Mesenchymal stem cell (in vitro differentiated cells and primary cell): ENCODE data around the gene CROCC.

Source experiments
- DNase-seq: peaks from one replicate; pipeline ENCODE4 v3.0.0-alpha.2; 2013
- H2AFZ ChIP-seq: one replicate; pipeline ENCODE4 v1.6.1; 2013; ENCODE audit warnings: low read depth, mild to moderate bottlenecking, control low read depth, inconsistent platforms, low read length, moderate library complexity
- H2AK5ac ChIP-seq: 2 replicates; pipeline ENCODE4 v1.6.1; 2013; ENCODE audit warnings: low read length, moderate library complexity, mild to moderate bottlenecking, inconsistent platforms; ENCODE audit not compliant: severe bottlenecking
- H2BK120ac ChIP-seq: one replicate; pipeline ENCODE4 v1.6.1; 2013; ENCODE audit warnings: low read depth, mild to moderate bottlenecking, inconsistent platforms, low read length, moderate library complexity
- H2BK12ac ChIP-seq, 2 experiments: one replicate each; pipeline ENCODE4 v1.6.1; 2013; ENCODE audit warnings: inconsistent platforms in 2 of 2, low read length in 2 of 2, mild to moderate bottlenecking in 2 of 2, moderate library complexity in 2 of 2, control low read depth in 1 of 2
- H2BK15ac ChIP-seq: one replicate; pipeline ENCODE4 v1.6.1; 2013; ENCODE audit warnings: mild to moderate bottlenecking, low read depth, inconsistent platforms; ENCODE audit not compliant: poor library complexity, severe bottlenecking
- H2BK5ac ChIP-seq: 2 replicates; pipeline ENCODE4 v1.6.1; 2013; ENCODE audit warnings: low read depth, mild to moderate bottlenecking, low read length, control low read depth, inconsistent platforms; ENCODE audit not compliant: poor library complexity, severe bottlenecking
- H3K14ac ChIP-seq, 2 experiments: one replicate each; pipeline ENCODE4 v1.6.1; 2013; ENCODE audit warnings: inconsistent platforms in 2 of 2, low read length in 2 of 2, control low read depth in 1 of 2, mild to moderate bottlenecking in 1 of 2, moderate library complexity in 1 of 2
- H3K18ac ChIP-seq, 2 experiments: one replicate each; pipeline ENCODE4 v1.6.1; 2013; ENCODE audit warnings: inconsistent platforms in 2 of 2, low read length in 2 of 2, control low read depth in 1 of 2, low read depth in 1 of 2, mild to moderate bottlenecking in 1 of 2
- H3K23ac ChIP-seq, 2 experiments: one replicate each; pipeline ENCODE4 v1.6.1; 2013; ENCODE audit warnings: inconsistent platforms in 2 of 2, low read length in 2 of 2, mild to moderate bottlenecking in 2 of 2, moderate library complexity in 2 of 2, control low read depth in 1 of 2
- H3K27ac ChIP-seq: 2 replicates; pipeline ENCODE4 v1.5.1; 2013; ENCODE audit warnings: mild to moderate bottlenecking, moderate library complexity, low read length, control low read depth, inconsistent platforms; ENCODE audit not compliant: poor library complexity, severe bottlenecking
- H3K27me3 ChIP-seq, 2 experiments: 2 replicates each; pipeline versions ENCODE4 v1.6.1 to v1.7.0; 2013; ENCODE audit warnings: low read length in 2 of 2, mild to moderate bottlenecking in 2 of 2, moderate library complexity in 2 of 2, control low read depth in 1 of 2, inconsistent platforms in 1 of 2; ENCODE audit not compliant: control insufficient read depth in 1 of 2, insufficient read depth in 1 of 2
- H3K36me3 ChIP-seq, 2 experiments: 2 replicates each; pipeline versions ENCODE4 v1.6.1 to v1.7.0; 2013; ENCODE audit warnings: low read length in 2 of 2, control low read depth in 1 of 2, inconsistent platforms in 1 of 2, low read depth in 1 of 2, mild to moderate bottlenecking in 1 of 2; ENCODE audit not compliant: insufficient read depth in 2 of 2, control insufficient read depth in 1 of 2
- H3K4ac ChIP-seq, 2 experiments: one replicate each; pipeline ENCODE4 v1.6.1; 2013; ENCODE audit warnings: inconsistent platforms in 2 of 2, low read length in 2 of 2, mild to moderate bottlenecking in 2 of 2, moderate library complexity in 2 of 2, control low read depth in 1 of 2, low read depth in 1 of 2
- H3K4me1 ChIP-seq: 2 replicates; pipeline ENCODE4 v1.6.1; 2013; ENCODE audit warnings: low read depth, low read length, control low read depth; ENCODE audit not compliant: control insufficient read depth, insufficient read depth
- H3K4me2 ChIP-seq: 2 replicates; pipeline ENCODE4 v1.6.1; 2013; ENCODE audit warnings: low read length, mild to moderate bottlenecking, inconsistent platforms; ENCODE audit not compliant: poor library complexity, severe bottlenecking
- H3K4me3 ChIP-seq, 2 experiments: 2 replicates each; pipeline versions ENCODE4 v1.5.1 to v1.7.0; 2013; ENCODE audit warnings: low read length in 2 of 2, mild to moderate bottlenecking in 2 of 2, control low read depth in 1 of 2, low read depth in 1 of 2; ENCODE audit not compliant: insufficient read depth in 1 of 2
- H3K79me1 ChIP-seq: replicated peaks from 2 replicates; pipeline ENCODE4 v1.6.1; 2013; ENCODE audit warnings: mild to moderate bottlenecking, control low read depth, low read length, inconsistent platforms; ENCODE audit not compliant: poor library complexity, severe bottlenecking
- H3K9ac ChIP-seq: 2 replicates; pipeline ENCODE4 v1.7.0; 2013; ENCODE audit warnings: mild to moderate bottlenecking, low read length, moderate library complexity
- H3K9me3 ChIP-seq: 2 replicates; pipeline ENCODE4 v1.7.0; 2013; ENCODE audit warnings: mild to moderate bottlenecking, low read length; ENCODE audit not compliant: control insufficient read depth
- H4K8ac ChIP-seq: one replicate; pipeline ENCODE4 v1.6.1; 2013; ENCODE audit warnings: inconsistent platforms, mild to moderate bottlenecking, low read length, moderate library complexity
- H4K91ac ChIP-seq: one replicate; pipeline ENCODE4 v1.6.1; 2013; ENCODE audit warnings: mild to moderate bottlenecking, low read length, inconsistent platforms
- whole genome bisulfite sequencing: methylation state at CpG from one replicate; pipeline ENCODE4 v1.1.7; 2013; ENCODE audit warnings: mixed read lengths; 5-methylcytosine and 5-hydroxymethylcytosine counted together

CROCC gene

GRCh38 chr1:16957731-16958130, 36.0 kb downstream of the CROCC start:
- Histone ChIP-seq H2BK120ac (no peak overlapping the region), H2AFZ (no peak overlapping the region), H3K23ac (no peak overlapping the region), H3K14ac (no peak overlapping the region), H3K27me3 (no peaks in the 10 kb centered on the region), H2BK5ac (no peak overlapping the region), H2BK15ac (no peak overlapping the region), H3K4ac (no peak overlapping the region), H3K18ac (no peak overlapping the region), H3K9ac (no peak overlapping the region), H4K8ac (no peak overlapping the region), H3K79me1 (peaks cover 3% of the 10 kb centered on the region), H4K91ac (no peak overlapping the region), H3K4me2 (no peak overlapping the region), H2BK12ac (no peak overlapping the region), H2AK5ac (no peak overlapping the region), H3K4me3 (no peak overlapping the region), H3K9me3 (no peaks in the 10 kb centered on the region), H3K4me1 (peaks cover 13% of the 10 kb centered on the region), H3K36me3 (peaks cover 7 to 32% of the 10 kb centered on the region in 2 experiments), H3K27ac (no peak overlapping the region)
- no peak for DNase-seq
- WGBS = 98% methylated on average over 6 of the region's 8 CpGs

- Histone ChIP-seq H3K9ac (no peak overlapping the region), H3K4me1 (peaks cover 14% of the 10 kb centered on the region), H2AFZ (no peak overlapping the region), H3K23ac (no peak overlapping the region), H3K27ac (no peak overlapping the region), H2AK5ac (no peak overlapping the region), H3K18ac (no peak overlapping the region), H3K4me3 (no peak overlapping the region), H2BK120ac (no peak overlapping the region), H3K4ac (no peak overlapping the region), H3K14ac (no peak overlapping the region), H2BK15ac (no peak overlapping the region), H3K9me3 (no peaks in the 10 kb centered on the region), H4K91ac (no peak overlapping the region), H4K8ac (no peak overlapping the region), H3K79me1 (peaks cover 3% of the 10 kb centered on the region), H3K27me3 (no peaks in the 10 kb centered on the region), H3K36me3 (peaks cover 7 to 32% of the 10 kb centered on the region in 2 experiments), H2BK5ac (no peak overlapping the region), H3K4me2 (no peak overlapping the region), H2BK12ac (no peak overlapping the region)
- no peak for DNase-seq
- 97% methylated on average over 12 of the region's 12 CpGs for WGBS
Observed at GRCh38 chr1:16958475-16958874, 36.7 kb downstream of the CROCC start.

DNA sequence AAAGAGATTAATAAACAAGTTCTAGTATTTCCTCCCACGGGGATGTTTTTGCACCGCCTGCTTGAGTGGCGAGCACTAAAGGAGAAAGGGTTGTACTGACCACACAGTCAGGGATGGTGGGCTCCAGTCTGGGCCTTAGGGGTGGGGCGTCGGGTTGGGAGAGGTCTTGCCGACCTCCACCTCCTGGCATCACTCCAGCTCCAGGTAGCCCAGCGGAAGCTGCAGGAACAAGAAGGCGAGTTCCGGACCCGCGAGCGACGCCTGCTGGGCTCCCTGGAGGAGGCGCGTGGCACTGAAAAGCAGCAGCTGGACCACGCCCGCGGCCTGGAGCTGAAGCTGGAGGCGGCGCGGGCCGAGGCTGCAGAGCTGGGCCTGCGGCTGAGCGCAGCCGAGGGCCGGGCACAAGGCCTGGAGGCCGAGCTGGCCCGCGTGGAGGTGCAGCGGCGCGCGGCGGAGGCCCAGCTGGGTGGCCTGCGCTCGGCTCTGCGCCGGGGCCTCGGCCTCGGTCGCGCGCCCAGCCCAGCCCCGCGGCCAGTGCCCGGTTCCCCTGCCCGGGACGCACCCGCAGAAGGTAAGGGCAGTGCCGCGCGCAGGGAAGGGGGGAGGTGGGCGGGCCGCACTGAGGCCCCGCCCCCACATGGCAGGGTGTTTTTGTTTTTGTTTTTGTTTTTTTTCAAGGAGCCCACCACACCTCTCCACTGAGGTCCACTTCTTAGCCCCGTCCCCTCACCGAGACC, 39.0 kb downstream of the CROCC start:
- Histone ChIP-seq H3K27me3 (no peaks in the 10 kb centered on the region), H3K23ac (no peak overlapping the region), H3K4me3 (peak overlapping the region; percentile 61 to 73), H3K4me1 (peaks cover 22% of the 10 kb centered on the region), H2AK5ac (peak overlapping the region; percentile 74), H4K91ac (peak overlapping the region; percentile 79), H2AFZ (peak overlapping the region; percentile 14), H3K9me3 (no peaks in the 10 kb centered on the region), H3K4me2 (peak overlapping the region; percentile 81), H2BK12ac (no peak overlapping the region), H3K27ac (no peak overlapping the region), H3K18ac (peak overlapping the region; percentile 74 to 89), H2BK120ac (peak overlapping the region; percentile 82), H3K79me1 (peaks cover 3% of the 10 kb centered on the region), H3K9ac (peak overlapping the region; percentile 73), H2BK5ac (no peak overlapping the region), H3K4ac (peak overlapping the region; percentile 50 to 68), H3K36me3 (peaks cover 9 to 23% of the 10 kb centered on the region in 2 experiments), H2BK15ac (peak overlapping the region; percentile 85), H4K8ac (peak overlapping the region; percentile 71), H3K14ac (no peak overlapping the region)
- WGBS = 12% methylated on average over 32 of the region's 57 CpGs
- peak; percentile 83 for DNase-seq

DNA sequence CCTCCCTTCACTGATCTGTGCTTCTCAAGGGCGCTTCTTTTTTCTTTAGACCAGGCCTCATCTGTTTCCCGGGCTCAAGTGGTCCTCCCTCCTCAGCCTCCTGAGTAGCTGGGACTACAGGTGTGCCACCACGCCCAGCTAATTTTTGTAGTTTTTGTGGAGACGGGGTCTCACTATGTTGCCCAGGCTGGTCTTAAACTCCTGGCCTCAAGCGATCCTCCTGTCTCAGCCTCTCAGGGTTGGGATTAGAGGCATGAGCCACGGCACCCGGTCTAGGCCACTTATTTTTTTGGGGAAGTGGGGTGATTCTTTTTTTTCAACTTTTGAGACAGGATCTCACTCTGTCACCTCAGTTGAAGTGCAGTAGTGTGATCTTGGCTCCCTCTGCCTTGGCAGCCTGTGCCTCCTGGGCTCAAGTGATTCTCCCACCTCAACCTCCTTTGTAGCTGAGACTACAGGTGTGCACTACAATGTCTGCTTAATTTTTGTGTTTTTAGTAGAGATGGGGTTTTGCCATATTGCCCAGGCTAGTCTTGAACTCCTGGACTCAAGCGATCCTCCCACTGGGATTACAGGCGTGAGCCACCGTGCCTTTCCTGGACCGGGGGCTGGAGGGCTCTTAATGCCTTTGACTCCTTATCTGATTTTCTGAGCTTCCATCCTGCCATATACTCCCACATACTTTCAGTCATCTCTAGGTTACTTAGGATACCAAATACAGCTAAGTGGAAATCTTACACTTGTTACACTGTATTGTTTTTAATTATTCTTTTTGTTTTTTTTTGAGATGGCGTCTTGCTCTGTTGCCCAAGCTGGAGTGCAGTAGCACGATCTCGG, 39.8 kb downstream of the CROCC start:
- H2BK15ac ChIP-seq = no peak overlapping the region
- peak overlapping the region; percentile 25 for H4K8ac ChIP-seq
- no peak overlapping the region for H3K27ac ChIP-seq
- H3K4me1 ChIP-seq = peaks cover 28% of the 10 kb centered on the region
- no peak for DNase-seq
- H2BK5ac ChIP-seq = no peak overlapping the region
- no peaks in the 10 kb centered on the region for H3K27me3 ChIP-seq
- no peak overlapping the region for H2BK12ac ChIP-seq
- H3K18ac ChIP-seq = peak overlapping the region in 1 of 2 experiments; percentile 74
- H2AK5ac ChIP-seq = peak overlapping the region; percentile 74
- H3K9ac ChIP-seq = peak overlapping the region; percentile 73
- peak overlapping the region; percentile 3 for H4K91ac ChIP-seq
- H3K9me3 ChIP-seq = no peaks in the 10 kb centered on the region
- 96% methylated on average over 14 of the region's 14 CpGs for WGBS
- H2BK120ac ChIP-seq = peak overlapping the region; percentile 82
- no peak overlapping the region for H2AFZ ChIP-seq
- peak overlapping the region in 1 of 2 experiments; percentile 68 for H3K4ac ChIP-seq
- H3K14ac ChIP-seq = no peak overlapping the region
- H3K23ac ChIP-seq = no peak overlapping the region
- peak overlapping the region; percentile 81 for H3K4me2 ChIP-seq
- H3K36me3 ChIP-seq = peaks cover 16 to 25% of the 10 kb centered on the region in 2 experiments
- H3K4me3 ChIP-seq = peak overlapping the region; percentile 61 to 73
- H3K79me1 ChIP-seq = peaks cover 3% of the 10 kb centered on the region
